Myometrial cell (primary cell): ENCODE results near the gene CMAS. TPM values are rescaled to one million over a fixed set of nuclear protein-coding genes. Genes with fewer than 3 reads are reported as not detected.

Source experiments
- total RNA-seq: library from RNA; depleted of rRNA; stranded (reverse); fragments of >200 nt; gene quantifications from 2 replicates; pipeline ENCODE4 v1.2.3, GENCODE V29; 2015

CMAS gene
- total RNA-seq: 39.3 and 52.8 TPM in 2 replicates

GRCh38 chr12:22046090-22046967, at the start of gene CMAS:
Gene CMAS (plus strand): TSS chr12:22046218. CDS start chr12:22046304, 86 bp downstream.

Other genes starting within 250 kb of the CMAS start
- 2.1 and 6.1 TPM in 2 replicates for gene ABCC9, start 104.8 kb upstream of the CMAS start, total RNA-seq